ENCODE data around the gene NSF. TPM values are rescaled to one million over a fixed set of nuclear protein-coding genes. Genes with fewer than 3 reads are reported as not detected.

The NSF gene
- total RNA-seq, 2 experiments from 2014 or later, result 17.7 to 19.1 TPM

- Histone ChIP-seq H3K36me3 (ENCODE audit: insufficient read depth, low read length) (no peaks in the 10 kb centered on the region), H3K4me1 (ENCODE audit: insufficient read depth, low read length) (no peaks in the 10 kb centered on the region), H3K27me3 (ENCODE audit: control insufficient read depth in 1 of 2, insufficient read depth in 2 of 2, low read length in 2 of 2) (peaks cover 5 to 8% of the 10 kb centered on the region in 2 experiments), H3K4me3 (ENCODE audit: low read length) (no peak overlapping the region), H3K9me3 (ENCODE audit: control insufficient read depth in 1 of 2, insufficient read depth in 1 of 2, low read length in 2 of 2) (peaks cover 0 to 3% of the 10 kb centered on the region in 2 experiments), H3K27ac (ENCODE audit: low read depth in 1 of 2, low read length in 2 of 2) (no peak overlapping the region)
- H3K27ac Mint-ChIP-seq, result no peak overlapping the region
- CTCF ChIA-PET, result no interaction called here
- POLR2A ChIA-PET, result no interaction called here
- ATAC-seq (ENCODE audit: poor library complexity) (no peak), DNase-seq (no peak)
- H3K4me3 Mint-ChIP-seq, result no peak overlapping the region
- no peak for TF ChIP-seq CTCF (IDR thresholded peaks at IDR 0.05)
- no peaks in the 10 kb centered on the region for H3K4me1 Mint-ChIP-seq (ENCODE audit: low read depth)
- peaks cover 25% of the 10 kb centered on the region for H3K27me3 Mint-ChIP-seq
- no peaks in the 10 kb centered on the region for H3K36me3 Mint-ChIP-seq (ENCODE audit: low read depth)
- intact Hi-C loops (cut with DNase I, micrococcal nuclease), result no loop called here
- H3K9me3 Mint-ChIP-seq, result no peaks in the 10 kb centered on the region
Measured at GRCh38 chr17:46796524-46796923, 206.1 kb downstream of the NSF start.

DNA sequence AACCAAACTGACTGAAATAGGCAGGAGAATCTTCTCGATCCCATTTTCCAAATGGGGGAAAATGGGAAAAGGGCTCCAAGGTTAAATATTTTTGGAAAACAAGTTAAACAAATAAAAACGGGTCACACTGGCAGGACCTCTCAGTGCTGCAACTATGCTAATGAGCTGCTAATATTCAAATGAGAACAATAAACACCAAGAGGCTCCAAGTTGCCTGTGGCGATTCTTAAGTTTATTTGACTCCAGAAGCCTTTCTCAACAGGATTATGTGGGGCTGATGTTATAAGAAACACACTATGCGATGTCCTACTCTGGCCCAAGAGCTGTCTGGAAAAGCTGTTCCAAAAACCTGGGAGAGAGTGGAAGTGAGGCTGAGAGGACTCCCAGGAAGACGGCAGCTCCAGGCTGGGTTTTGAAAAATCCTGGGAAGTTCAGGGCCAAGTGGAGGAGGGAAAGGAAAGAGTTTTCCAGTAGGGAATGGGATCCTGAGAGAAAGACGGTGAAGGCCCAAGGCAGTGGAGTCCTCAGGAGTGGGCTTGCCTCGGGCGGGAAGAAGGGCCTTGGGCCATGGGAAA lies 206.6 kb downstream of the NSF start:
- H3K9me3 ChIP-seq (ENCODE audit: control insufficient read depth in 1 of 2, insufficient read depth in 1 of 2, low read length in 2 of 2), result peaks cover 0 to 3% of the 10 kb centered on the region in 2 experiments
- H3K36me3 Mint-ChIP-seq (ENCODE audit: low read depth), result no peaks in the 10 kb centered on the region
- peaks cover 5 to 8% of the 10 kb centered on the region in 2 experiments for H3K27me3 ChIP-seq (ENCODE audit: control insufficient read depth in 1 of 2, insufficient read depth in 2 of 2, low read length in 2 of 2)
- H3K4me1 ChIP-seq (ENCODE audit: insufficient read depth, low read length), result no peaks in the 10 kb centered on the region
- POLR2A ChIA-PET, result no interaction called here
- H3K4me1 Mint-ChIP-seq (ENCODE audit: low read depth), result no peaks in the 10 kb centered on the region
- TF ChIP-seq CTCF (IDR thresholded peaks at IDR 0.05), result no peak
- ATAC-seq (ENCODE audit: poor library complexity) (no peak), DNase-seq (no peak)
- H3K36me3 ChIP-seq (ENCODE audit: insufficient read depth, low read length), result no peaks in the 10 kb centered on the region
- intact Hi-C loops (cut with DNase I, micrococcal nuclease), result no loop called here
- no peak overlapping the region for H3K27ac Mint-ChIP-seq
- H3K4me3 ChIP-seq (ENCODE audit: low read length), result no peak overlapping the region
- no peak overlapping the region for H3K4me3 Mint-ChIP-seq
- peaks cover 25% of the 10 kb centered on the region for H3K27me3 Mint-ChIP-seq
- no peaks in the 10 kb centered on the region for H3K9me3 Mint-ChIP-seq
- H3K27ac ChIP-seq (ENCODE audit: low read depth in 1 of 2, low read length in 2 of 2), result no peak overlapping the region
- CTCF ChIA-PET, result no interaction called here

DNA sequence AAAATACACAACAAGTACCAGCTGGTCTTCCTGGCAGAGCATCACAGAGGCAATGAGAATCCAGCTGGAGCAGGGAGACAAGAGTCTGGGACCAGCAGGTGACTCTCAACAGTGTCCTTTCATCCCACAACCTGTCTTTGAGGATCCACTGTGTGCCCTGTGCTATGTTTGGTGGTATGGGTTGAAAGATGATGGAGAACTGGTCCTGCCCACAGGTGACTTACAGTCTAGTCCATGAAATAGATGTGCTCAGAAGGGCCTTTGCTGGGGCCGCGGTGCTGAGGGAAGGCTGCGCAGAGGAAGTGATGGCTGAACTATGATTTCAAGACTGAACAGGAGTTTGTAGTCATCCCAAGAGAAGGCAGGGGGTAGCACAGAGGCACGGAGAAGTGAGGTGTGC lies 210.1 kb downstream of the NSF start:
- no peaks in the 10 kb centered on the region for H3K36me3 Mint-ChIP-seq (ENCODE audit: low read depth)
- POLR2A ChIA-PET, result no interaction called here
- no peak overlapping the region for H3K4me3 ChIP-seq (ENCODE audit: low read length)
- H3K4me1 Mint-ChIP-seq (ENCODE audit: low read depth), result no peaks in the 10 kb centered on the region
- peaks cover 0 to 3% of the 10 kb centered on the region in 2 experiments for H3K9me3 ChIP-seq (ENCODE audit: control insufficient read depth in 1 of 2, insufficient read depth in 1 of 2, low read length in 2 of 2)
- H3K36me3 ChIP-seq (ENCODE audit: insufficient read depth, low read length), result no peaks in the 10 kb centered on the region
- ATAC-seq (ENCODE audit: poor library complexity) (no peak), DNase-seq (no peak)
- no peak overlapping the region for H3K27ac ChIP-seq (ENCODE audit: low read depth in 1 of 2, low read length in 2 of 2)
- intact Hi-C loops (cut with DNase I, micrococcal nuclease), result no loop called here
- no peaks in the 10 kb centered on the region for H3K9me3 Mint-ChIP-seq
- H3K27me3 Mint-ChIP-seq, result peaks cover 9% of the 10 kb centered on the region
- H3K27ac Mint-ChIP-seq, result no peak overlapping the region
- CTCF ChIA-PET, result no interaction called here
- no peaks in the 10 kb centered on the region for H3K4me1 ChIP-seq (ENCODE audit: insufficient read depth, low read length)
- H3K27me3 ChIP-seq (ENCODE audit: control insufficient read depth in 1 of 2, insufficient read depth in 2 of 2, low read length in 2 of 2), result peaks cover 2 to 4% of the 10 kb centered on the region in 2 experiments
- no peak overlapping the region for H3K4me3 Mint-ChIP-seq
- TF ChIP-seq CTCF (IDR thresholded peaks at IDR 0.05), result no peak
